ENCODE measurements around the gene TBCD.

The TBCD gene

DNA sequence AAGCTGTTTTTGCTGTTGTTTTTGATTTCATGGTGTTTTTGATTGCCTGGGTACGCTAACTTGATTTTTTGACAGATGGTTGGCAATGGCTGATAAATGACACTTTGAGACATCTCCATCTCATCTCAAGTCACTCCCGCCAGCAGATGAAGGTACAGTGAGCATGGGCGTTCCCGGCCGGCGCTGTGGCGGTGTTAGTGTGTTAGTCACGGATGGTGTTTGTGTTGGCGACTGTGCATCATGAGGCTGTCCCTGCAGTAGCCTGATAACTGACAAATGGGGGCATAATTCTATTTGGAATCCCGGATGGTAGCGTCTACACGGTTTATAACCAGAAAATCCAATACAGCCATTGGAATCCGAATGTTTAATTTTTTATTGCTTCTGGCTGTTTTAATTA is 169.6 kb downstream of the TBCD start:
- H3K9me3 ChIP-seq (ENCODE audit: insufficient read depth, low read length): no peaks in the 10 kb centered on the region
- TF ChIP-seq EZH2phosphoT487 (conservative IDR thresholded peaks at IDR 0.05; ENCODE audit: low read length): no peak
- TF ChIP-seq, protein P1, sequence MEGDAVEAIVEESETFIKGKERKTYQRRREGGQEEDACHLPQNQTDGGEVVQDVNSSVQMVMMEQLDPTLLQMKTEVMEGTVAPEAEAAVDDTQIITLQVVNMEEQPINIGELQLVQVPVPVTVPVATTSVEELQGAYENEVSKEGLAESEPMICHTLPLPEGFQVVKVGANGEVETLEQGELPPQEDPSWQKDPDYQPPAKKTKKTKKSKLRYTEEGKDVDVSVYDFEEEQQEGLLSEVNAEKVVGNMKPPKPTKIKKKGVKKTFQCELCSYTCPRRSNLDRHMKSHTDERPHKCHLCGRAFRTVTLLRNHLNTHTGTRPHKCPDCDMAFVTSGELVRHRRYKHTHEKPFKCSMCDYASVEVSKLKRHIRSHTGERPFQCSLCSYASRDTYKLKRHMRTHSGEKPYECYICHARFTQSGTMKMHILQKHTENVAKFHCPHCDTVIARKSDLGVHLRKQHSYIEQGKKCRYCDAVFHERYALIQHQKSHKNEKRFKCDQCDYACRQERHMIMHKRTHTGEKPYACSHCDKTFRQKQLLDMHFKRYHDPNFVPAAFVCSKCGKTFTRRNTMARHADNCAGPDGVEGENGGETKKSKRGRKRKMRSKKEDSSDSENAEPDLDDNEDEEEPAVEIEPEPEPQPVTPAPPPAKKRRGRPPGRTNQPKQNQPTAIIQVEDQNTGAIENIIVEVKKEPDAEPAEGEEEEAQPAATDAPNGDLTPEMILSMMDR (IDR thresholded peaks at IDR 0.05; ENCODE audit: insufficient read depth, low read length, poor library complexity, severe bottlenecking): no peak
- no peaks in the 10 kb centered on the region for H4K20me1 ChIP-seq (ENCODE audit: low read depth, low read length)
- no peaks in the 10 kb centered on the region for H3K9me2 ChIP-seq (replicated peaks; ENCODE audit: insufficient read depth, low read length)
- no peak overlapping the region for H3K4me3 ChIP-seq (ENCODE audit: insufficient read depth, low read length, poor library complexity, severe bottlenecking)
- H3K27me3 ChIP-seq (ENCODE audit: low read length): no peaks in the 10 kb centered on the region
- H3K79me2 ChIP-seq (ENCODE audit: insufficient read depth, low read length): no peaks in the 10 kb centered on the region
- H3F3A ChIP-seq (ENCODE audit: insufficient read depth): no peaks in the 10 kb centered on the region
- H2AFZ ChIP-seq (ENCODE audit: low read depth, low read length, severe bottlenecking): no peak overlapping the region
- H3K36me3 ChIP-seq (ENCODE audit: low read length): no peaks in the 10 kb centered on the region
- no peak overlapping the region for H3K9ac ChIP-seq (ENCODE audit: low read length)
- no peak overlapping the region for H3K4me2 ChIP-seq (ENCODE audit: low read depth, low read length, poor library complexity, severe bottlenecking)
- H3K27ac ChIP-seq (ENCODE audit: low read depth, low read length): no peak overlapping the region

DNA sequence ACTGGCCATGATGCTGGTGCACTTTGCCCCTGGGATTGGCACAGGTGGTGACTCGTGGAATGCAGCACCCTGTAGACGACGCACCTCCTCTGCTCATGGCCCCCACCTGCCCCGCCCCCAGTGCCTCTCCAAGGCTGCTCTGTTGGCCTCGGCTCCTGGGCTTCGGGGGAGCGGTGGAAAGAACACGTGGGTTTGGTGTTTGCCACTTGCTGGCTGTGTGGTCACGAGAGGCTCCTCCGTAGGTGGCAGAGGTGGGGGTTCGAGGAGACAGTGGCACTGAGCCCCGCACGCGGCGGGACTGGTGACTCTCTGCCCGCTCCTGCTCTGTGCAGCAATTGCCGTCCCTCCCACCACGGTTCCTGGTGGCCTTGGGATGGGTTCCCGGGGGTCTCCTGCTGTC is 170.8 kb downstream of the TBCD start:
- H3K9me2 ChIP-seq (replicated peaks; ENCODE audit: insufficient read depth, low read length): no peaks in the 10 kb centered on the region
- no peaks in the 10 kb centered on the region for H4K20me1 ChIP-seq (ENCODE audit: low read depth, low read length)
- H3K9me3 ChIP-seq (ENCODE audit: insufficient read depth, low read length): no peaks in the 10 kb centered on the region
- H3F3A ChIP-seq (ENCODE audit: insufficient read depth): no peaks in the 10 kb centered on the region
- H2AFZ ChIP-seq (ENCODE audit: low read depth, low read length, severe bottlenecking): no peak overlapping the region
- H3K4me3 ChIP-seq (ENCODE audit: insufficient read depth, low read length, poor library complexity, severe bottlenecking): no peak overlapping the region
- H3K27ac ChIP-seq (ENCODE audit: low read depth, low read length): no peak overlapping the region
- H3K79me2 ChIP-seq (ENCODE audit: insufficient read depth, low read length): no peaks in the 10 kb centered on the region
- H3K27me3 ChIP-seq (ENCODE audit: low read length): no peaks in the 10 kb centered on the region
- H3K4me2 ChIP-seq (ENCODE audit: low read depth, low read length, poor library complexity, severe bottlenecking): no peak overlapping the region
- TF ChIP-seq, protein P1 (IDR thresholded peaks at IDR 0.05; ENCODE audit: insufficient read depth, low read length, poor library complexity, severe bottlenecking): no peak
- no peak for TF ChIP-seq EZH2phosphoT487 (conservative IDR thresholded peaks at IDR 0.05; ENCODE audit: low read length)
- no peaks in the 10 kb centered on the region for H3K36me3 ChIP-seq (ENCODE audit: low read length)
- H3K9ac ChIP-seq (ENCODE audit: low read length): no peak overlapping the region

DNA sequence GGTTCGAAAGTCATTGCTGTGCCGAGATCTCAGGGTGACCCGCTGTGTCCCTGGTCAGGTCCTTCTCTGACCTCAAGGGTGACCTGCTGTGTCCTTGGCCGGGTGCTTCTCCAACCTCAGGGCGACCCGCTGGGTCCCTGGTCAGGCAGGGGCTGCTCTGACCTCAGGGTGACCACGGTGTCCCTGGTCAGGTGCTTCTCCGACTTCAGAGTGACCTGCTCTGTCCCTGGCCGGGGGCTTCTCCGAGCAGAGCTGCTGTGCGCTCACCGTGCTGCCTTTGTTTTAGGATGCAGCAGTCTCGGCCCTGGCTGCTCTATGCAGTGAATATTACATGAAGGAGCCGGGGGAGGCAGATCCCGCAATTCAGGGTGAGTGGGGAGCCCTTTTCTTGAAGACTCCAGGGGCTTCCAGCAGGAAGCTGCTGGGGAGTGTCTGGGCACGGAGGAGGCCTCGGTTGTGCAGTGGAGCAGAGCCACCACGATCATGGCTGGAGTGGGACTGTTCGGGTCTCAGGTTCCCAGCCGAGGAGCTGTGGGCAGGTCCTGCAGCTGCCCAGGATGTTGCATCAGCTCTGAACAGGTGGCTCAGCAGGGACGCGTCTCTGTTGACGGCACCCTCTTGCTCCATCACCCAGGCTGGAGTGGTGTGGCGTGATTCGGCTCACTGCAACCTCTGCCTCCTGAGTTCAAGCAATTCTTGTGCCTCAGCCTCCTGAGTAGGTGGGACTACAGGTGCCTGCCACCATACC is 171.7 kb downstream of the TBCD start:
- Histone ChIP-seq H3K27me3 (ENCODE audit: low read length) (no peaks in the 10 kb centered on the region), H3F3A (ENCODE audit: insufficient read depth) (no peaks in the 10 kb centered on the region), H3K4me2 (ENCODE audit: low read depth, low read length, poor library complexity, severe bottlenecking) (no peak overlapping the region), H3K9ac (ENCODE audit: low read length) (no peak overlapping the region), H3K27ac (ENCODE audit: low read depth, low read length) (no peak overlapping the region), H3K79me2 (ENCODE audit: insufficient read depth, low read length) (no peaks in the 10 kb centered on the region), H3K9me2 (replicated peaks; ENCODE audit: insufficient read depth, low read length) (no peaks in the 10 kb centered on the region), H3K36me3 (ENCODE audit: low read length) (no peaks in the 10 kb centered on the region), H3K4me3 (ENCODE audit: insufficient read depth, low read length, poor library complexity, severe bottlenecking) (no peak overlapping the region), H4K20me1 (ENCODE audit: low read depth, low read length) (no peaks in the 10 kb centered on the region), H2AFZ (ENCODE audit: low read depth, low read length, severe bottlenecking) (no peak overlapping the region), H3K9me3 (ENCODE audit: insufficient read depth, low read length) (no peaks in the 10 kb centered on the region)
- TF ChIP-seq EZH2phosphoT487 (conservative IDR thresholded peaks at IDR 0.05; ENCODE audit: low read length): no peak
- TF ChIP-seq, protein P1 (IDR thresholded peaks at IDR 0.05; ENCODE audit: insufficient read depth, low read length, poor library complexity, severe bottlenecking): no peak
